GM04504 (cell line): Measurements from ENCODE around the gene TRMU.
"Not testable (repeated sequence)": the region's sequence is repeated elsewhere in the genome, so short reads cannot be mapped to it uniquely, and the experiment has no call there.

Experiments
- DNase-seq: peaks from one replicate; pipeline ENCODE4 v3.0.0-alpha.2; 2012; ENCODE audit warnings: low read depth

Gene TRMU

DNA sequence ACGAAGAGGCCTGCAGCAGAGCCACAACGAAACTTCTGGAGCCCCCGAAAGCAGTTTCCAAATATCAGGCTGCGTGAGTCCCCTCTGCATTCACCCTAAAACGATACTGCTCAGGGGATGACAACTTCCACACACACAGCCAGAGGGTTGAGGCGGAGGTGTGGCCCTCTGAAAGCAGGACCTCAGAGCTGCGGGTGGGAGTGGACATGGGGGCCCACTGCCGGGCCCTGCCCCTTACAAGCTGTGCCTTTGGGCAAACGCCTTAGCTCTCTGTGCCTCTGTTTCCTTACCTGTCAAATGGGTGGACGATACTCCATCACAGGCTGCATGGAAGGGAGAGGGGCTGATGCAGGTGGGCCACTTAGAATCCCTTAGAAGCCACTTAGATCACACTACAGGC lies 53.1 kb downstream of the TRMU start:
- DNase-seq: no peak

DNA sequence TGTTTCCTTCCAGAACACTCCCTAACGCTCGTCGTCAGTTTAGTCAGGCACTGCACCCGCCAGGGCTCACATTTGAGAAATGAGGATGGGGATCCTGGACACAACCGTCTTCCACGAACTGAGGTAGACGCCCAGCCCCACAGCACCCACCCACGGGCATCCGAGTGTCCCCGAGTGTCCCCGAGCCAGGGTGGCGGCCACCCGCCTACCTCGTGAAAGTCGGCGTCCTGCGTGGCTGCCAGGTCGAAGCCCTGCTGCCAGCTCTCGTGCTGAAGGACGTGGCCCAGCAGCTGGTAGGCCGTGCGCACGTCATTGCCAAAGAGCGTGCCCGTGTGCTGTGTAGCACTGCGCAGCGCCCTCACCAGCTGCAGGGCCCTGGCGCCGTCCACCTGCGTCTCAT lies 53.6 kb downstream of the TRMU start:
- DNase-seq: no peak

DNA sequence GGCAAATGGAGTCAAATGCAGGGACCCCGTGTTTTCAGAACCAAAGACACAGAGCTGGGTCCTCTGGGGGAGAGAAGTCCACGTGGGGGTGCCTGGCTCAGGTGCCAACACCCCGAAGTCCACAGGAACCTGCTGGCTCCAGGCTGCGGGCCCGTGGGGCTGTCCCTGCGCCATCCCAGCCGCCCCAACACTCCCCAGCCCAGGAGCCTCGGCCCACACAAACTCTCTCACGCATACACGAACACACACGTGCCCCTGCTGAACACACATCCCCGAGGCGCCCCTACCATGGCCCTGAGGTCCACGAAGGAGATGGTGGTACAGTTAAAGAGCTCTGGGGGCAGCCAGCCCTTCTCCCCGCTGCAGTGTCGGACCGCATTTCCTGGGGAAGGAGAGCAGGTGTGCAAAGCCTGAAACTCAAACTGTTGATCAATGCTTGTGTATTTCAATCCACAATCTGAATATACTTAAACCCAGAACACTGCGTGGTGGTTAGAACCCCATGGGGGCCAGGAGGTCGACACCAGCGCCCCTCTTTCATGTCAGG lies 54.7 kb downstream of the TRMU start:
- no peak for DNase-seq

DNA sequence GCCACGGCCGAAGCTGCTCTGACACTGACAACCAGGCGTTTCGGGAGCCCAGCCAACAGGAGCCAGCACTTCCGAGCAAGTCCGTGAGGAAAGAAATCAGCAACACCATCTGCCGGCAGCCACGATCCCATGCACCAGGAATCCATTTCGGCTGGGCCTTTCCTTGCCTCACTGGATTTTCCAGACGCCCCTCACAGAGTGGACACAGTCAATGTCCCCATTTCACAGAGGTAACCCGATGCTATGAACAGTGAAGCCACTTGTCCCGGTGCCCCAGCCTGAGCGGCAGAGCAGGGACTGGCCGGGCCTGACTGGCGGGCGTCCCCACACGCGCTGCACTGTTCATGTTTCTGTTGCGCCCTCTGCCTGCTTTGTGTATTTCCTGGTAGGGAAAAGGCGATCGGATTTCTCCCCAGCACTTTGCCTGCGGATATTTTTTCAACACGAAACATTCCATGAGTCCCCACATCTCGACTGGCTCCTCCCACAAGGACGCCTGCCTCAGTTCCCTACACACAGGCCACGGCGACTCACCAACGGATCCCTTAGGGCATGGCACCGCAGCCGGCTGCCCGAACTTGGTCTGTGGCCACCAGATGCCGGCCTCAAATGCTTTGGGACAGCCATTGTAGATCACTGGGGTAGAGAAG lies 55.3 kb downstream of the TRMU start:
- DNase-seq: peak; percentile 38

DNA sequence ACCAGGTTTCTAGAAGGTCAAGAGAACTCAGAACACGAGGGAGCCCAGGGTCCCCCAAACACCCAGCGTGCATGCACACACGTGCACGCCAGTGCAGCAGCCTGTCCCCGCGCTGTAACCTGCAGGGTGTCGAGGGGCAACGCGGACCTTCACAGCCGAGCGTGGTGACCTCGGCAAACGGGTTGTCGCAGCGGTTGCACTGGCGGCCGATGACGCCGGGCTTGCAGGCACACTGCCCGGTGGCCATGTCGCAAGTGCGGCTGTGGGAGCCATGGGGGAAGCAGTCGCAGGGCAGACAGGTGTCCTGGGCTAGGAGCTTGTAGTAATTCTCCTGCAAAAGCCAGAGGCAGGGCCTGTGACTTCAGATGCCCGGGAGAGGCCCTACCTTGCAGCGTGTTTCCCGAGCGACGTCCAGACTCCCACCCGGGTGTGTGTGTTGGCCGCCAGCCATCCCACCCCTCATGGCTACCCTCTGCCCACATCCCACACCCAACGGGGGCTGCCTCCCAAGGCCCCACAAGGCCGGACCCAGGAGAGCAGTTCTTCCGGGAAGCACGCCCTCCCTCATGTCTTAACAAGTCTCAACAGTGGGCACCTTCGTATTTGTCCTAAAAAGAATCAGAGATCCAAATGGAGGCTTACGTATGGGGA lies 56.1 kb downstream of the TRMU start:
- DNase-seq: no peak

DNA sequence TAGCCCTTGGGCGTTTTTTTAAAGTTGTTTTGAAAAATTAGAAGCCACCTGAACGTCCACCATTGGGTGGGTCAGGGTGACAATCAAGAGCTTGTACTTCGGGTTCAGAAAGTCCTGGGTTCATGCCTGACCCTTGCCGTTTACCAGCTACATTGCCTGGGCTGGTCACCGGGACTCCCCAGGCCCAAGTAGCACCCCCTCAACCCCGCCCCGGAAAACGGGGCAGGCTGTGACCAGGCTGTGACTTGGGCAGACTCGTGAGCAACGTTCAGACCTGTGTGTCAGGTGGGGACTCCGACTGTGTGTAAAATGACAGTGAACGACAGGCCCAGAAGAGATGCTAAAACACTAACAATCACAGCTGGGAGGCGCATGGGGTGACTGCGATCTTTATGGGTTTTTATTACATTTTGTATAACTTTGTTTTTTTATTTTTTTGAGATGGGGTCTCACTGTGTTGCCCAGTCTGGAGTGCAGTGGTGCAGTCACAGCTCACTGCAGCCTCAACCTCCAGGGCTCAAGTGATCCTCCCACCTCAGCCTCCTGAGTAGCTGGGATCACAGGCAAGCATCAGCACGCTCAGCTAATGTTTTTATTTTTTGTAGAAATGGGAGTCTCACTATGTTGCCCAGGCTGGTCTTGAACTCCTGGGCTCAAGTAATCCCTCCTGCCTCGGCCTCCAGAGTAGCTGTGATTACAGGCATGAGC lies 56.8 kb downstream of the TRMU start:
- no peak for DNase-seq

DNA sequence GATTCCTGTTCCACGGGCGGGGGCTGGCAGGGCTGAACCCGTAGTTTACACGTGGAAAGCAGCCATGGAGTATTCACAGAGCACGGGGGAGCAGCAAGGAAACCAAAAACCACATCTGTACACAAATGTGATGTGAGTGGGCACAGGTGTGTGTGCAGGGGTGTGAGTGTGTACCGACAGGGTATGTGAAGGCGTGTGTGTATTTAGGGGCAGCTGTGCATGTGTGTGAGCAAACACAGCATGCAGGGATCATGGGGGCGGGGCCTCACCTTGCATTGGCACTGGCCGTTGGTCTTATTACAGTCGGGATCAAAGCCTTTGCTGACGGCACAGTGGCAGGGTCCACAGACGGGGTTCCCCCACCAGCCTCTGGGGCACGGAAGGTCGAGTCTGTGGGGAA lies 58.4 kb downstream of the TRMU start:
- no peak for DNase-seq

DNA sequence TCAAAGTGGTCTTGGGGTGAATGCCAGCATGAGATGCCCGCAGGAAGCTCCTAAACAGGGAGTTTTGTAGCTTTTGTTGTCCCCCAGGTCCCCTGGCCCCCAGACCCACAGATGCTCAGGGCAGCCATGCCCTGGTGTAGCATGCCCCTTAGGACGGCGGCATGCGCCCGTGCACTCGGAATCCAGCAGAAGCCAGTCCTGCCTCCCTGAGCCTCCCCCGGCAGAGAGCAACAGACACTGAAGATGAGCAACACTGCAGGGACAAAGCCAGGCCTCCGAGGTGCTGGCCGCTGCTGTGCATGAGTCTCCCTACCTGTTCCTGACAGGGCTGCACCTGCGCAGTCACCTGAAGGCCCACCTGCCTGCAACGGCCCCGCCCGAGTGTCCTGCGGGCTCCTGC lies 59.1 kb downstream of the TRMU start:
- no peak for DNase-seq

DNA sequence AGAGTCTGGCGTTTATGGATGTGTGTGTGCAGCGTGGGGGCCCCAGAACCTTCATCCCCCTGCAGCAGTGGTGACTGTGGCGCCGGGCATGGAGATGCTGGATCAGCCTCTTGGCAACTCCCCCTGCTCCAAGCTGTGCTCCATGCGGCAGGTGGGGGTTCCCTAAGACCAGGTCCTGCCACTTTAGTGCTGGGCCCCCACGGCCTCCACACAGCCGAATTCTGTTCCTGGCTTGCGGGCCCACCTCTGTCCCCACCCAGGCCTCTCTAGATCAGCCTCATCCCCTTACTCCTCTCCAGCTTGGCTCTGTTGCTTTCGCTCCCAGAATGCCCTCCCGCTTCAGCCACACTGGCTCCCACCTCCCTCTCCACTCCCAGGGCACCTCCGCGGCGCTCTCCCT lies 59.6 kb downstream of the TRMU start:
- no peak for DNase-seq

DNA sequence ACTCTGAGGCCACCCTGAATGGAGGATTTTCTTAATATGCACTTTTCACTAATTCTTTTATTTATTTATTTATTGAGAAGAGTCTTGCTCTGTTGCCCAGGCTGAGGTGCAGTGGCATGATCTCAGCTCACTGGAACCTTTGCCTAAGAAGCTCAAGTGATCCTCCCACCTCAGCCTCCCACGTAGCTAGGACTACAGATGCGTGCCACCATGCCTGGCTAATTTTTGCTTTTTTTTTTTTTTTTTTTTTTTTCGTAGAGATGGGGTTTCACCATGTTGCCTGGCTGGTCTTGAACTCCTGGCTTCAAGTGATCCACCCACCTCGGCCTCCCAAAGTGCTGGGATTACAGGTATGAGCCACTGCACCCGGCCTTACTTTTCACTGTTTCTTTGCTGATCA lies 61.5 kb downstream of the TRMU start:
- not testable (repeated sequence) for DNase-seq

DNA sequence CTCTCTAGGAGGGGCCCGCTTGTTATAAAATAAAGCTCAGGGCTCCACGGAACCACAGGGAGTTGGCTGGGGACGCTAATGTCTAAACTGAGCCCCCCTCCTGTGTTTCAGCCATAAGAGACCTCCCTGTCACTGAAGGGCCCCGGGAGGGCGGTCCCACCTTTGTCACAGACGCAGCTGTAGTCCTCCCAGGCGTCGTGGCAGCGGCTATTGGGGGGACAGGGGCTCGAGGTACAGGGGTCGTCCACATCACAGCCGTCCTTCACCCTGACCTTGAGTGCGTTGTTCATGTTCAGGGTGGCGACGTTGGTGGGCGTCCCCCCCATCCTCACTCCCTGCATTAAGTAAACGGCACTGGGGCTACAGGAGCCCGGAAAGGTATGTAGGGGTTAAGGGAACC lies 62.0 kb downstream of the TRMU start:
- no peak for DNase-seq

DNA sequence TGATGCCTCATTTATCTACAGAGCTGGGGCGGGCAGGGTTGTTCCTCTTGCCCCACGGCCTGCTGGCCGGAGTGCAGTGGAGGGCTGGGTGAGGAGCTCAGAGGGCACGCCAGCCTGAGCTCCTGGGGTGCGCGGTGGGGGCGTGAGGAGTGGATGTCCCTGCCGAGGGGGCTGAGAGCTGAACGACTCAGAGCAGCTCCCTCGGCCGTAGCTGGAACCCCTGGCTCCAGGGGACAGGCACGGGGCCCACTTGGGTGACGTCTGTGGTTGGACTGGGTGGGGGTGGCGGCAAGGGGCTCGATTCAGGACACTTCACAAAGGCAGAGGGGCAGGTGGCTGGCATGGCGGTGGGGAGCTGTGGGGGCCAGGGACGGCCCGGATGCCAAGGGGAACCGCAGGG lies 62.4 kb downstream of the TRMU start:
- DNase-seq: no peak

DNA sequence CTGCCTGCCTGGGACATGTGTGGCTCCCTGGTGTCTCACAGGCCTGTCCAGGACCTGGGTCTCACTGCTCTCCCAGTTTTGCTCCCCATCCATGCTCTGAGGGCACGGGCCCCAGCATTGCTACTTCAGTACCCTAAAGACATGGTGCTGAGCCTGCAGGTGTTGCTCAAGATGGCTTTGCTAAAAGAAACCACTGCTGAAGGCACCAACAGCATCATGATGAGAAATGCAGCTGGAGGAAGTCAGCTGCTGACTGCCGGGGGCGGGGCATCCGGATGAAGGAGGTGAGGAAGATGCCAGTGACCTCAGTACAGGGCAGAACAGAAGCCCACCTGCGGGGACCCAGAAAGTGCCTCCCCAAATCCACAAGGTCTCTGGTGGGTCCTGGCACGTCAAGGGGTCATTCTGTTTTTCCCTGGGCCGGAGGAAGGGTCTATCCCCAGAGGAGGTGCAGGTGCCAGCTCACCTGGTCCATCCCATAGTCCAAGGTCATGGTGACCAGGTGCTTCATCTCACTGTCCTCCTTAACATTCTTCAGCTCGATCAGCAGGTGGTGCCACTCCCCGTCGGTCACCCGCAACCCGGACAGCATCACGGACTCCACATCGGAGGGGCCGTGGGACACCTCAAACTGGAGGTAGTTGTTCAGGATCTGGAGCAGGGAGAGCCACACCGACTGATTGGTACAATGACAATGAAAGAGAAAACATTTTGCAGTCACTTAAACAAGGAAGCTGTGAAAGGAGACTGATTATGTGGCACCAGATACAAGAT lies 63.9 kb downstream of the TRMU start:
- DNase-seq: no peak

DNA sequence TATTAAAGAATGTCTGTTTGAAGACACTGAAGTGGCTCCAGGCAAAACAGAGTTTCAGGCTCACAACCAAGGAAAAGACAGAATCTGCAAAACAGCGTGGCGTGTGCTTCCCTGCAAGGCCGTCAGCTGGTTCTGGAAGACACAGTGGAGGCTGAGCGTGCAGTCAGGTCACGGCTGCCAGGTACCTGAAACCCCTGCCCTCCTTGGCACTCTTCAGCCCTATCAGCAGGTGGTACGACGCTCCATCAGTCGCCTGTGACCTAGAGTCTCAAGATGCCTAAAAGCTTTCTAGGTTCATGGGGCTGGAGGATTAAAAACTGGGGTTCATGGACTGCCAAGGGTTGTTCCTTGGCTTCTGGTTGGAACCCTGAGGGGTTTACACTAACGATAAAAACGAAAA lies 65.9 kb downstream of the TRMU start:
- no peak for DNase-seq

DNA sequence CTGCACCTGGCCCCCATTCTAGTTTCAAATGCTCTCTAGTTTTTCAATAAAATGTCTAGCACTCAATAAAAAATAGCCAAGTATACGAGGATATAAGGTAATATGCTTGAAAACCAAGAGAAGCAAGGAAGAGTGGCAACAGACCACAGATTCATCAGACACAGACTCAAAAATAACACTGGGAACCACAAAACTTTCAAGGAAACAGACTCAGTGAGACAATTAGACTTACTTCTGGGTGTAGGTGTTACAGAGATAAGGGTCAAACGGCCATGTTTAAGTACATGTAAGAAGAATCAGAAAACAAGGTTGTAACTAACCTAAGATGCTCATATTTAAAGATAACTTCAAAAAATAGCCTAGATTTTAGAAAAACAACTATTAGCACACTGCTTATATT lies 67.0 kb downstream of the TRMU start:
- no peak for DNase-seq

DNA sequence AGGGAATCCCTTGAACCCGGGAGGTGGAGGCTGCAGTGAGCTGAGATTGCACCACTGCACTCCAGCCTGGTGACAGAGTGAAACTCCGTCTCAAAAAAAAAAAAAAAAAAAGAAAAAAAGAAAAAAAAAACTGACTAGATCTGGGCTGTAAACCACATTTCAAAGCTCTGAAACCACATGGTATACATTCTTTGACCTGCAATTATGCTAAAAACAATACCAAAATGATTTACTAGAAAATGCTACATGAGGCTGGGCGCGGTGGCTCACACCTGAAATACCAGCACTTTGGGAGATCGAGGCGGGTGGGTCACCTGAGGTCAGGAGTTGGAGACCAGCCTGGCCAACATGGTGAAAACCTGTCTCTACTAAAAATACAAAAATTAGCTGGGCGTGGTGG lies 68.4 kb downstream of the TRMU start:
- not testable (repeated sequence) for DNase-seq

DNA sequence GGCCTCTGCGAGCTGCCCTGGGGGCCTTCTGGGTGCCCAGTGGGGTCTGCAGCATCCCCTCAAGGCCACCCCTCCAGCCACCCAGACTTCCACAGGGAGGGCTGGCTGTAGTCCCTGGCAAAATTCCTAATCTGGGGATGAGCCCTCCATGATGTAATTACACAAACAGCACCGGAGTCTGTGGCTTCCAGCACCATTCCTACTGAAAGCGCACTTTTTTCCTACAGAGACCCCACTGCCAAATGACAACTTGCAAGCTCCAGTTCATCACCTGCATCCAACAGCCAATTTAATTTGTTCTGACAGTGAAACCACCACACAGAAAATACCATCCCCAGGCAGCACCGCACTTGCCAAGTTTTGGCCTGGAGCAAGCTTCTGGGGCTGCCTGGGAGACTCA lies 70.4 kb downstream of the TRMU start:
- no peak for DNase-seq

DNA sequence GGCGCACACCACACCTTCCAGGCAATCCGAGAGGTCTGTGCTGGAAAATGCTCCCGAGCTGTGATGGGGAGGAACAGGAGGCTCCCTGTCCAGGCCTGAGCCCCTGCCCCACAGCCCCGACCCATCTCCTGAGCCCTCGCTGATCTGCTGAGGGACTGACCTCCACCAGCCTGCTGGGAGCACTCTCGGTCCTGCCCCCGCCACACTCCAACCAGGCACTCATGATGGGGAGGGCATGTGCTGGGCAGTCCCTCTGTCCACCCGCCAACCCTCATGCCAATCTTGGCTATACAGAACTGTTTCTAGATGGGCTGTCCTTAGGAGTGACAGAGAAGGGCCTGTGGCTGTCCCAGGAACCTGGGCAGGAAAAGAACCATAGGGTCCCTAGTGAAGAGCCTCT lies 70.8 kb downstream of the TRMU start:
- DNase-seq: no peak

DNA sequence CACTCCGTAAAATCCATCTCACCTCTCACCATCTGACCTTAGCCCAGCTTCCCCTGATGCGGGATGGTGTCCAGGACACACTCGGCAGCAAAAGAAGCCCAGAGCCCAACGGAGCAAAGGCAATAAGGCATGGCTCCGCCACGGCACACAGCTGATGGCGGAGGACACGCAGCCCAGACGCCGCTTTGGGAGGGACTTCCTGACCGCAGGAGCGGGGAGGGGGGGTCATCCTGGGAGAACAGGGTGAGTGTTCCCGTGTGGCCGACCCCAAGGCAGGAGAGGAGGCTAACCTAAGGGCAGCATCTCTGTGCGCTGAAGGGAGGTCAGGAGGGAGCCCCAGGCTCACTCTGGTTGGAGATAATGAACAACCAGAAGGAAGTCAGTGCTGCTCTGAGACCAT lies 71.3 kb downstream of the TRMU start:
- no peak for DNase-seq
